HG03196 (cell line): ENCODE measurements around the gene SLC29A1.

Source experiments
- ATAC-seq: cut with Tn5 transposase; IDR thresholded peaks from one replicate; pipeline ENCODE4 v1.9.1; 2021; ENCODE audit not compliant: unreplicated experiment

SLC29A1 gene

DNA sequence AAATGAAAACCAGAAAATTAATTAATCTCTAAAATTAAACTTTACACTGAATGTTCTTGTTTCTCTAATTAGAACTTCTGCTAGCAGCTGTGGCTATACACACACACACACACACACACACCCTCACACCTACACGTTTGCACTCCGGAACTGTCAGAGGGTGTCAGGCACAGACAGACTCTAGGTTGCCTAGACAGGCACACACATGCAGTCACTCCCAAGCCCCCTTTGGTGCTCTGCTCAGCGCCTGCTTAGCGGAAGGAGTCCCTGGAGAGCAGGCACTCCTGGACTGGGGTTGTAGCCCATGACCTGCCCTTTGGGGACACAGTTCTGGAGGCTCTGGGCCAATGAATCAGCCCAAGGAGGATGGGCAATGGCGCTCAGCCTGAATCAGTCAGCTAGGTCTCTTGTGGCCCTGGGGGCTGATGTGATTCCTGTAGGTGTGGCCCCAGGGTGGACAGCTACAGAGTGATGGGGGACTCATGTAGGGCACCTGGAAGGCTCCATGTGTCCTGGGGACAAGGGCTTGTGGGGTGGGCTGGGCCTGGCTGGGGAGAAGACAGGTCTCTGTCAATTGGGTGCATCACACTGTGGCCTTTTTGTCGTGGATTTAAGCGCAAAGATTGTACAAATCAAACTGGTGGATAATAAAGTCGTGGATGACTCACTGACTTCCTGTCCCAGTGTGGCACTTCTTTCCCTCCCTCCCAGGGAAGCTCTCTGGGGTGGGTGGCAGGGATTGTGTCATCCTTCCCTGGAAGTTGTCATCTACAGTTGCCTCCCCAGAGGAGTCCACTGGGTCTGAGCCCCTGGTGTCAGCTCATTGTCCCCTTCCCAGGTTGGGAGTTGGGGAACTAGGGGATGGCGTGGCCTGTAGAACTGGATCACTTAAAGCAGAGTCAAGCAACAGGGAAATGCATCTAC, 55.6 kb downstream of the SLC29A1 start:
- ATAC-seq: no peak
